CD4-positive, CD25-positive, alpha-beta regulatory T cell (primary cell): ENCODE data around the gene NTRK2. TPM values are rescaled to one million over a fixed set of nuclear protein-coding genes. Genes with fewer than 3 reads are reported as not detected.
A peak's percentile ranks its signal among the peaks of the same experiment; 100 is the strongest.

Source experiments
- ATAC-seq, 2 donors: fragments of 150-1000 bp; cut with Tn5 transposase; one replicate each; pipeline ENCODE4 v1.10.0; 2021; ENCODE audit warnings: low read depth in 2 of 2, moderate number of reproducible peaks in 2 of 2, moderate library complexity in 1 of 2
- DNase-seq, 3 donors: peaks; one replicate each; pipeline versions ENCODE4 v3.0.0 to v3.0.0-alpha.2; 2012 to 2022; ENCODE audit warnings: mixed read lengths in 1 of 3
- H3K27ac ChIP-seq: one replicate; pipeline ENCODE4 v1.7.0; 2013; ENCODE audit warnings: mild to moderate bottlenecking, low read length; ENCODE audit not compliant: insufficient read depth, poor library complexity, severe bottlenecking
- H3K27me3 ChIP-seq: one replicate; pipeline ENCODE4 v1.7.0; 2013; ENCODE audit warnings: low read length; ENCODE audit not compliant: control insufficient read depth, insufficient read depth
- H3K36me3 ChIP-seq: one replicate; pipeline ENCODE4 v1.7.0; 2013; ENCODE audit warnings: mild to moderate bottlenecking, low read length, moderate library complexity; ENCODE audit not compliant: control insufficient read depth, insufficient read depth
- H3K4me1 ChIP-seq: 2 replicates; pipeline ENCODE4 v1.7.0; 2013; ENCODE audit warnings: mild to moderate bottlenecking, low read length; ENCODE audit not compliant: insufficient read depth, control insufficient read depth, poor library complexity, severe bottlenecking
- H3K4me3 ChIP-seq: one replicate; pipeline ENCODE4 v1.7.0; 2013; ENCODE audit warnings: low read depth, mild to moderate bottlenecking, low read length, moderate library complexity
- H3K9me3 ChIP-seq, 2 experiments: 1 replicate in 1 of 2; 2 replicates in 1 of 2; pipeline ENCODE4 v1.7.0; 2013; ENCODE audit warnings: low read length in 2 of 2, mild to moderate bottlenecking in 1 of 2, moderate library complexity in 1 of 2; ENCODE audit not compliant: control insufficient read depth in 2 of 2
- H3K27ac Mint-ChIP-seq, 3 donors: one replicate each; pipeline ENCODE4 v1.8.0; 2020 to 2022; ENCODE audit warnings: mild to moderate bottlenecking in 3 of 3, mixed read lengths in 3 of 3, moderate library complexity in 2 of 3
- H3K27me3 Mint-ChIP-seq: one replicate; pipeline ENCODE4 v1.8.0; 2022; ENCODE audit warnings: mild to moderate bottlenecking, mixed read lengths
- H3K36me3 Mint-ChIP-seq: one replicate; pipeline ENCODE4 v1.8.0; 2020; ENCODE audit warnings: mixed read lengths
- H3K4me1 Mint-ChIP-seq, 4 donors: one replicate each; pipeline ENCODE4 v1.8.0; 2020 to 2022; ENCODE audit warnings: mixed read lengths in 4 of 4, mild to moderate bottlenecking in 1 of 4
- H3K4me3 Mint-ChIP-seq, 4 donors: one replicate each; pipeline ENCODE4 v1.8.0; 2020 to 2022; ENCODE audit warnings: mild to moderate bottlenecking in 4 of 4, mixed read lengths in 4 of 4, moderate library complexity in 3 of 4
- H3K9me3 Mint-ChIP-seq, 7 donors: one replicate each; pipeline ENCODE4 v1.8.0; 2020 to 2022; ENCODE audit warnings: mixed read lengths in 7 of 7, mild to moderate bottlenecking in 3 of 7, moderate library complexity in 2 of 7
- polyA plus RNA-seq, 4 donors: library from polyadenylated mRNA; unstranded; fragments of 300-500 nt; fragmentation: Illumina TruSeq; gene quantifications; one replicate each; pipeline ENCODE4 v1.2.3, GENCODE V29; 2021
- total RNA-seq: library from RNA; stranded (reverse); gene quantifications from one replicate; pipeline ENCODE4 v1.2.3, GENCODE V29; 2022

Gene NTRK2
- total and polyA plus RNA-seq, 5 donors from 2014 or later: 0.02 to 0.12 TPM; not detected in 3

- no peak overlapping the region for H3K4me3 ChIP-seq
- no peak for ATAC-seq
- H3K9me3 ChIP-seq: no peaks in the 10 kb centered on the region
- H3K4me1 Mint-ChIP-seq: no peaks in the 10 kb centered on the region
- peak overlapping the region in 1 of 4 donors; percentile 51 for H3K4me3 Mint-ChIP-seq
- no peaks in the 10 kb centered on the region for H3K4me1 ChIP-seq
- H3K27ac Mint-ChIP-seq: no peak overlapping the region
- DNase-seq: no peak
- H3K27me3 Mint-ChIP-seq: peaks cover under 1% of the 10 kb centered on the region
- no peaks in the 10 kb centered on the region for H3K36me3 ChIP-seq
- no peaks in the 10 kb centered on the region for H3K36me3 Mint-ChIP-seq
- H3K27ac ChIP-seq: no peak overlapping the region
- no peaks in the 10 kb centered on the region for H3K27me3 ChIP-seq
- H3K9me3 Mint-ChIP-seq: peaks cover 0 to 2% (median 0%) of the 10 kb centered on the region in 7 donors
Observed at GRCh38 chr9:84742261-84742660, 72.7 kb downstream of the NTRK2 start.

- H3K27ac Mint-ChIP-seq: no peak overlapping the region
- no peaks in the 10 kb centered on the region for H3K4me1 Mint-ChIP-seq
- no peak overlapping the region for H3K27ac ChIP-seq
- ATAC-seq (no peak), DNase-seq (no peak)
- H3K27me3 Mint-ChIP-seq: no peaks in the 10 kb centered on the region
- H3K9me3 ChIP-seq: no peaks in the 10 kb centered on the region
- H3K4me3 ChIP-seq: no peak overlapping the region
- H3K36me3 Mint-ChIP-seq: no peaks in the 10 kb centered on the region
- H3K36me3 ChIP-seq: no peaks in the 10 kb centered on the region
- no peak overlapping the region for H3K4me3 Mint-ChIP-seq
- H3K4me1 ChIP-seq: no peaks in the 10 kb centered on the region
- no peaks in the 10 kb centered on the region for H3K27me3 ChIP-seq
- H3K9me3 Mint-ChIP-seq: peaks cover 0 to 2% (median 0%) of the 10 kb centered on the region in 7 donors
Observed at GRCh38 chr9:84744195-84744594, 74.7 kb downstream of the NTRK2 start.

GRCh38 chr9:84744726-84745125 lies 75.2 kb downstream of the NTRK2 start:
- Histone ChIP-seq H3K4me1 (no peaks in the 10 kb centered on the region), H3K36me3 (no peaks in the 10 kb centered on the region), H3K9me3 (no peaks in the 10 kb centered on the region), H3K4me3 (no peak overlapping the region), H3K27me3 (no peaks in the 10 kb centered on the region), H3K27ac (no peak overlapping the region)
- ATAC-seq: no peak
- Mint-ChIP-seq H3K4me3 (no peak overlapping the region), H3K36me3 (no peaks in the 10 kb centered on the region), H3K27ac (no peak overlapping the region), H3K27me3 (no peaks in the 10 kb centered on the region), H3K4me1 (no peaks in the 10 kb centered on the region), H3K9me3 (peaks cover 0 to 2% (median 0%) of the 10 kb centered on the region in 7 donors)
- no peak for DNase-seq

- H3K9me3 Mint-ChIP-seq: peaks cover 0 to 2% (median 0%) of the 10 kb centered on the region in 7 donors
Observed at GRCh38 chr9:84748112-84748511, 78.6 kb downstream of the NTRK2 start.

GRCh38 chr9:84750152-84750865 lies 80.8 kb downstream of the NTRK2 start:
- no peaks in the 10 kb centered on the region for H3K27me3 Mint-ChIP-seq
- H3K4me1 Mint-ChIP-seq: no peaks in the 10 kb centered on the region
- Histone ChIP-seq H3K4me1 (no peaks in the 10 kb centered on the region), H3K27ac (no peak overlapping the region), H3K9me3 (no peaks in the 10 kb centered on the region), H3K27me3 (no peaks in the 10 kb centered on the region), H3K4me3 (no peak overlapping the region), H3K36me3 (no peaks in the 10 kb centered on the region)
- ATAC-seq (no peak), DNase-seq (no peak)
- no peak overlapping the region for H3K4me3 Mint-ChIP-seq
- H3K36me3 Mint-ChIP-seq: no peaks in the 10 kb centered on the region
- no peak overlapping the region for H3K27ac Mint-ChIP-seq
- H3K9me3 Mint-ChIP-seq: peaks cover 0 to 2% (median 0%) of the 10 kb centered on the region in 7 donors

More at GRCh38 chr9:84748112-84748511, 78.6 kb downstream of the NTRK2 start:
- no peak overlapping the region for H3K4me3 Mint-ChIP-seq
- no peaks in the 10 kb centered on the region for H3K4me1 ChIP-seq
- DNase-seq (no peak), ATAC-seq (no peak)
- no peak overlapping the region for H3K4me3 ChIP-seq
- no peak overlapping the region for H3K27ac Mint-ChIP-seq
- H3K36me3 Mint-ChIP-seq: no peaks in the 10 kb centered on the region
- no peak overlapping the region for H3K27ac ChIP-seq
- H3K27me3 Mint-ChIP-seq: no peaks in the 10 kb centered on the region
- no peaks in the 10 kb centered on the region for H3K4me1 Mint-ChIP-seq
- H3K36me3 ChIP-seq: no peaks in the 10 kb centered on the region
- H3K9me3 ChIP-seq: no peaks in the 10 kb centered on the region
- no peaks in the 10 kb centered on the region for H3K27me3 ChIP-seq

GRCh38 chr9:84751921-84752320 lies 82.4 kb downstream of the NTRK2 start:
- Histone ChIP-seq H3K4me3 (no peak overlapping the region), H3K4me1 (no peaks in the 10 kb centered on the region), H3K9me3 (no peaks in the 10 kb centered on the region), H3K36me3 (no peaks in the 10 kb centered on the region), H3K27ac (no peak overlapping the region), H3K27me3 (no peaks in the 10 kb centered on the region)
- H3K4me1 Mint-ChIP-seq: no peaks in the 10 kb centered on the region
- DNase-seq: peak in 1 of 3 donors; percentile 2
- H3K9me3 Mint-ChIP-seq: peaks cover 0 to 2% (median 0%) of the 10 kb centered on the region in 7 donors
- H3K4me3 Mint-ChIP-seq: no peak overlapping the region
- peaks cover 4% of the 10 kb centered on the region for H3K27me3 Mint-ChIP-seq
- H3K36me3 Mint-ChIP-seq: no peaks in the 10 kb centered on the region
- peak overlapping the region in 1 of 3 donors; percentile 77 for H3K27ac Mint-ChIP-seq
- ATAC-seq: peak in 1 of 2 donors; percentile 54

- H3K27me3 Mint-ChIP-seq: peaks cover 4% of the 10 kb centered on the region
- Histone ChIP-seq H3K4me1 (no peaks in the 10 kb centered on the region), H3K27me3 (no peaks in the 10 kb centered on the region), H3K4me3 (no peak overlapping the region), H3K27ac (no peak overlapping the region), H3K36me3 (no peaks in the 10 kb centered on the region), H3K9me3 (no peaks in the 10 kb centered on the region)
- H3K9me3 Mint-ChIP-seq: peaks cover 0 to 1% (median 0%) of the 10 kb centered on the region in 7 donors
- H3K27ac Mint-ChIP-seq: no peak overlapping the region
- H3K4me1 Mint-ChIP-seq: peaks cover 0 to 5% (median 0%) of the 10 kb centered on the region in 4 donors
- no peak for ATAC-seq
- no peaks in the 10 kb centered on the region for H3K36me3 Mint-ChIP-seq
- DNase-seq: no peak
- no peak overlapping the region for H3K4me3 Mint-ChIP-seq
Observed at GRCh38 chr9:84754461-84754860, 84.9 kb downstream of the NTRK2 start.

- no peak overlapping the region for H3K27ac Mint-ChIP-seq
- H3K9me3 Mint-ChIP-seq: peaks cover 0 to 1% (median 0%) of the 10 kb centered on the region in 7 donors
- ATAC-seq (peak in 1 of 2 donors; percentile 28), DNase-seq (no peak)
- H3K36me3 ChIP-seq: no peaks in the 10 kb centered on the region
- no peaks in the 10 kb centered on the region for H3K9me3 ChIP-seq
- H3K27me3 ChIP-seq: no peaks in the 10 kb centered on the region
- H3K27me3 Mint-ChIP-seq: peaks cover 4% of the 10 kb centered on the region
- no peak overlapping the region for H3K4me3 ChIP-seq
- no peak overlapping the region for H3K4me3 Mint-ChIP-seq
- H3K4me1 Mint-ChIP-seq: peaks cover 0 to 5% (median 2%) of the 10 kb centered on the region in 4 donors
- H3K27ac ChIP-seq: no peak overlapping the region
- H3K36me3 Mint-ChIP-seq: no peaks in the 10 kb centered on the region
- H3K4me1 ChIP-seq: no peaks in the 10 kb centered on the region
Observed at GRCh38 chr9:84754881-84755280, 85.4 kb downstream of the NTRK2 start.
